K562 (cell line): Measurements from ENCODE around the gene DGAT2. TPM values are rescaled to one million over a fixed set of nuclear protein-coding genes. Genes with fewer than 3 reads are reported as not detected.

Experiments used
- CBX2 ChIP-seq: fragments of 200-600 bp; sonication (generic); IDR thresholded peaks from one replicate; pipeline ENCODE4 v1.6.1; 2012; ENCODE audit warnings: mild to moderate bottlenecking, low read length, inconsistent platforms; ENCODE audit not compliant: insufficient read depth, poor library complexity, severe bottlenecking
- FOXJ2 ChIP-seq: fragments of 200-800 bp; sonication (Bioruptor generic); IDR thresholded peaks from 2 replicates; pipeline ENCODE4 v1.6.1; 2016; ENCODE audit warnings: missing genetic modification characterization, missing compliant biosample characterization
- HDAC1 ChIP-seq, 2 experiments: fragments of 450-650 bp; IDR thresholded peaks; 2 replicates each; pipeline ENCODE4 v1.6.1; 2016 to 2017; ENCODE audit warnings: inconsistent platforms in 1 of 2, mild to moderate bottlenecking in 1 of 2, moderate library complexity in 1 of 2
- HDAC6 ChIP-seq: IDR thresholded peaks from 2 replicates; pipeline ENCODE4 v1.6.1; 2012; ENCODE audit warnings: low read depth, mild to moderate bottlenecking, control low read depth, inconsistent platforms, low read length, moderate library complexity
- HNRNPH1 ChIP-seq: fragments of 200-400 bp; formaldehyde crosslinking; optimal IDR thresholded peaks from 2 replicates; pipeline ENCODE3; 2017; ENCODE audit warnings: low read depth, mild to moderate bottlenecking, low read length, moderate library complexity
- KDM2B ChIP-seq: fragments of 250-450 bp; sonication (Bioruptor Pico); IDR thresholded peaks from 2 replicates; pipeline ENCODE4 v1.8.0; 2021; ENCODE audit warnings: mild to moderate bottlenecking, moderate library complexity
- NFE2 ChIP-seq: IDR thresholded peaks from 2 replicates; pipeline ENCODE4 v1.6.1; 2014; ENCODE audit warnings: antibody characterized with exemption, low read depth
- OTX1 ChIP-seq: fragments of 450-650 bp; formaldehyde crosslinking; IDR thresholded peaks from 2 replicates; pipeline ENCODE4 v1.4.0; 2022; ENCODE audit warnings: mild to moderate bottlenecking
- RCOR1 ChIP-seq, 2 experiments: IDR thresholded peaks; 2 replicates each; pipeline ENCODE4 v1.6.1; 2012; ENCODE audit warnings: low read depth in 2 of 2, low read length in 2 of 2, borderline replicate concordance in 1 of 2, improper control_type of control experiment in 1 of 2
- SETDB1 ChIP-seq: IDR thresholded peaks from one replicate; pipeline ENCODE4 v1.6.1; 2012; ENCODE audit warnings: low read length, control low read depth, inconsistent platforms
- SUPT5H ChIP-seq: fragments of 450-650 bp; IDR thresholded peaks from 2 replicates; pipeline ENCODE4 v1.6.1; 2016
- TGIF2 ChIP-seq: sonication (generic); formaldehyde crosslinking; IDR thresholded peaks from 2 replicates; pipeline ENCODE4 v1.8.1; 2022; ENCODE audit warnings: mild to moderate bottlenecking, missing genetic modification reagents, moderate library complexity
- ZNF197 ChIP-seq: fragments of 200-800 bp; sonication (Bioruptor generic); IDR thresholded peaks from 2 replicates; pipeline ENCODE4 v1.6.1; 2016; ENCODE audit warnings: low read depth, missing genetic modification characterization, missing compliant biosample characterization
- ZNF224 ChIP-seq: sonication (generic); formaldehyde crosslinking; IDR thresholded peaks from 2 replicates; pipeline ENCODE4 v1.8.0; 2022; ENCODE audit warnings: mild to moderate bottlenecking, missing genetic modification reagents
- ZNF274 ChIP-seq: IDR thresholded peaks from 2 replicates; pipeline ENCODE4 v1.6.1; 2011; ENCODE audit warnings: low read depth, mild to moderate bottlenecking, low read length, moderate library complexity, borderline replicate concordance
- polyA plus RNA-seq, 8 experiments: library from polyadenylated mRNA; depleted of rRNA in 4 of 8; stranded (reverse) in 5 of 8; unstranded in 3 of 8; fragments of >200 nt; fragmentation: Nextera tagmentation in 2 of 8; fragmentation: Illumina TruSeq in 1 of 8; extraction: Ambion mirVana in 2 of 8; extraction: Trizol in 1 of 8; gene quantifications; 2 replicates each; pipeline versions ENCODE4 v1.2.1 to v1.2.3, GENCODE V29; 2011 to 2014; ENCODE audit warnings: inconsistent platforms in 1 of 8, missing spikeins in 1 of 8
- total RNA-seq, 7 experiments: library from RNA; depleted of rRNA in 6 of 7; stranded (reverse); fragments of >200 nt in 6 of 7; fragmentation: Illumina TruSeq in 2 of 7; extraction: Trizol in 2 of 7; gene quantifications; 2 replicates each; pipeline versions ENCODE4 v1.2.1 to v1.2.3, GENCODE V29; 2011 to 2021; ENCODE audit warnings: low replicate concordance in 1 of 7
- TF ChIP-seq, protein P1 (sequence below): fragments of 450-650 bp; IDR thresholded peaks from 2 replicates; pipeline ENCODE4 v1.7.1; 2018; ENCODE audit warnings: mild to moderate bottlenecking, low read depth; ENCODE audit not compliant: partially characterized antibody
- TF ChIP-seq, protein P2 (sequence below), 2 experiments: fragments of 450-650 bp; IDR thresholded peaks; 2 replicates each; pipeline ENCODE4 v1.6.1; 2018; ENCODE audit warnings: mild to moderate bottlenecking in 2 of 2, low read depth in 1 of 2; ENCODE audit not compliant: partially characterized antibody in 2 of 2
- TF ChIP-seq, protein P3 (sequence below), 2 experiments: fragments of 450-650 bp in 1 of 2; sonication (generic) in 1 of 2; formaldehyde crosslinking in 1 of 2; IDR thresholded peaks in 1 of 2; conservative IDR thresholded peaks in 1 of 2; 2 replicates each; pipeline versions ENCODE4 v1.6.1 to v1.8.1; 2016 to 2023; ENCODE audit warnings: mild to moderate bottlenecking in 2 of 2, moderate library complexity in 2 of 2, inconsistent platforms in 1 of 2, missing genetic modification reagents in 1 of 2

DGAT2 gene
- total and polyA plus RNA-seq, 9 of the 15 experiments (the other 6 are each of a cell fraction or from before 2014, with no cell fraction given) = 0.68 to 2.8 (median 1.8) TPM

DNA sequence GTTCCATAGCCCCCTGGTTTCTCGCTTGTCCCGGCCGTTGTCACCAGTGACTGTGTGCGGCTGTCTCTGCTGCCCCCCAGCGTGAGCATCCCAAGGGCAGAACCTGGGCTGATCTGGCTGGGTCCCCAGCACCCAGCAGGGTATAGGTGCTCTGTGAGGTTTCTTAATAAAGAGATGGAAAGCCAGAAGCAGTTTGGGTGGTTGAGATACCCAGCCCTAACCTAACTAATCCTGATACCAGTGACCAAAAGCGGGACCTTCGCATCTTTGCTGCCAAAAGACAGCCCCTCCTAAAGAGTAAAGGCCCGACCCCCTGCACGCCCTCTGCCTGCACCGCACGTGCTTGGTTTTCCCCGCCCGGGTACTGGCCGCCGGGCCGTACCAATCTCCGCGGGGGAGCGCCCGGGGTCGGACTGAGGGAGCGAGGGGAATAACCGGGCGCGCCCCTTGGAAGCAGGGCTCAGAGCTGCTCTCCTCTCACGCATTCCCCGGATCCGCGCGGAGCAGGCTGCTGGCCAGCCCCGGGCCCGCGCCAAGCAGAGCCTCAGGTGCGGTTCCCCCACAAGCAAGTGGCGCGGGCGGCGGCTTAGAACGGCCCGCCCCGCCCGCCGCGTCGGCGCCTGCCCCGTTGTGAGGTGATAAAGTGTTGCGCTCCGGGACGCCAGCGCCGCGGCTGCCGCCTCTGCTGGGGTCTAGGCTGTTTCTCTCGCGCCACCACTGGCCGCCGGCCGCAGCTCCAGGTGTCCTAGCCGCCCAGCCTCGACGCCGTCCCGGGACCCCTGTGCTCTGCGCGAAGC lies at the start of gene DGAT2 (continued):
- TF ChIP-seq, protein P1, sequence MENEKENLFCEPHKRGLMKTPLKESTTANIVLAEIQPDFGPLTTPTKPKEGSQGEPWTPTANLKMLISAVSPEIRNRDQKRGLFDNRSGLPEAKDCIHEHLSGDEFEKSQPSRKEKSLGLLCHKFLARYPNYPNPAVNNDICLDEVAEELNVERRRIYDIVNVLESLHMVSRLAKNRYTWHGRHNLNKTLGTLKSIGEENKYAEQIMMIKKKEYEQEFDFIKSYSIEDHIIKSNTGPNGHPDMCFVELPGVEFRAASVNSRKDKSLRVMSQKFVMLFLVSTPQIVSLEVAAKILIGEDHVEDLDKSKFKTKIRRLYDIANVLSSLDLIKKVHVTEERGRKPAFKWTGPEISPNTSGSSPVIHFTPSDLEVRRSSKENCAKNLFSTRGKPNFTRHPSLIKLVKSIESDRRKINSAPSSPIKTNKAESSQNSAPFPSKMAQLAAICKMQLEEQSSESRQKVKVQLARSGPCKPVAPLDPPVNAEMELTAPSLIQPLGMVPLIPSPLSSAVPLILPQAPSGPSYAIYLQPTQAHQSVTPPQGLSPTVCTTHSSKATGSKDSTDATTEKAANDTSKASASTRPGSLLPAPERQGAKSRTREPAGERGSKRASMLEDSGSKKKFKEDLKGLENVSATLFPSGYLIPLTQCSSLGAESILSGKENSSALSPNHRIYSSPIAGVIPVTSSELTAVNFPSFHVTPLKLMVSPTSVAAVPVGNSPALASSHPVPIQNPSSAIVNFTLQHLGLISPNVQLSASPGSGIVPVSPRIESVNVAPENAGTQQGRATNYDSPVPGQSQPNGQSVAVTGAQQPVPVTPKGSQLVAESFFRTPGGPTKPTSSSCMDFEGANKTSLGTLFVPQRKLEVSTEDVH = no peak
- TF ChIP-seq HNRNPH1 (no peak), FOXJ2 (tag) (no peak), ZNF197 (no peak), HDAC6 (no peak), KDM2B (no peak), CBX2 (no peak), NFE2 (0 out of 2 replicates have a peak, but pooled peaks have one; percentile 5), RCOR1 (IDR thresholded peaks at IDR 0.05; ENCODE audit: borderline replicate concordance in 1 of 2, low read depth in 2 of 2, low read length in 2 of 2) (0 out of 4 replicates have a peak, but pooled peaks of 1 of the 2 experiments have one; percentile 15), HDAC1 (IDR thresholded peaks at IDR 0.05) (peak in 1 of 2 experiments; percentile 48; a peak in 1 of 4 replicates), ZNF274 (no peak), SUPT5H (no peak), TGIF2 (no peak), OTX1 (CRISPR knock-in tag) (no peak), SETDB1 (no peak), ZNF224 (CRISPR knock-in tag) (no peak)
- TF ChIP-seq, protein P2, sequence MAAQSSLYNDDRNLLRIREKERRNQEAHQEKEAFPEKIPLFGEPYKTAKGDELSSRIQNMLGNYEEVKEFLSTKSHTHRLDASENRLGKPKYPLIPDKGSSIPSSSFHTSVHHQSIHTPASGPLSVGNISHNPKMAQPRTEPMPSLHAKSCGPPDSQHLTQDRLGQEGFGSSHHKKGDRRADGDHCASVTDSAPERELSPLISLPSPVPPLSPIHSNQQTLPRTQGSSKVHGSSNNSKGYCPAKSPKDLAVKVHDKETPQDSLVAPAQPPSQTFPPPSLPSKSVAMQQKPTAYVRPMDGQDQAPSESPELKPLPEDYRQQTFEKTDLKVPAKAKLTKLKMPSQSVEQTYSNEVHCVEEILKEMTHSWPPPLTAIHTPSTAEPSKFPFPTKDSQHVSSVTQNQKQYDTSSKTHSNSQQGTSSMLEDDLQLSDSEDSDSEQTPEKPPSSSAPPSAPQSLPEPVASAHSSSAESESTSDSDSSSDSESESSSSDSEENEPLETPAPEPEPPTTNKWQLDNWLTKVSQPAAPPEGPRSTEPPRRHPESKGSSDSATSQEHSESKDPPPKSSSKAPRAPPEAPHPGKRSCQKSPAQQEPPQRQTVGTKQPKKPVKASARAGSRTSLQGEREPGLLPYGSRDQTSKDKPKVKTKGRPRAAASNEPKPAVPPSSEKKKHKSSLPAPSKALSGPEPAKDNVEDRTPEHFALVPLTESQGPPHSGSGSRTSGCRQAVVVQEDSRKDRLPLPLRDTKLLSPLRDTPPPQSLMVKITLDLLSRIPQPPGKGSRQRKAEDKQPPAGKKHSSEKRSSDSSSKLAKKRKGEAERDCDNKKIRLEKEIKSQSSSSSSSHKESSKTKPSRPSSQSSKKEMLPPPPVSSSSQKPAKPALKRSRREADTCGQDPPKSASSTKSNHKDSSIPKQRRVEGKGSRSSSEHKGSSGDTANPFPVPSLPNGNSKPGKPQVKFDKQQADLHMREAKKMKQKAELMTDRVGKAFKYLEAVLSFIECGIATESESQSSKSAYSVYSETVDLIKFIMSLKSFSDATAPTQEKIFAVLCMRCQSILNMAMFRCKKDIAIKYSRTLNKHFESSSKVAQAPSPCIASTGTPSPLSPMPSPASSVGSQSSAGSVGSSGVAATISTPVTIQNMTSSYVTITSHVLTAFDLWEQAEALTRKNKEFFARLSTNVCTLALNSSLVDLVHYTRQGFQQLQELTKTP (IDR thresholded peaks at IDR 0.05; ENCODE audit: low read depth in 1 of 2, partially characterized antibody in 2 of 2) = peak in 1 of 2 experiments; percentile 21
- TF ChIP-seq, protein P3, sequence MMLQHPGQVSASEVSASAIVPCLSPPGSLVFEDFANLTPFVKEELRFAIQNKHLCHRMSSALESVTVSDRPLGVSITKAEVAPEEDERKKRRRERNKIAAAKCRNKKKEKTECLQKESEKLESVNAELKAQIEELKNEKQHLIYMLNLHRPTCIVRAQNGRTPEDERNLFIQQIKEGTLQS (IDR thresholded peaks at IDR 0.05) = peak; percentile 50; the same call in 1 of the 2 replicates
- TF ChIP-seq, protein P3 (CRISPR knock-in tag; conservative IDR thresholded peaks at IDR 0.05) = peak; percentile 58; the same call in 1 of the 2 replicates
